K562 (cell line): Measurements from ENCODE around the gene PUS3. TPM values are rescaled to one million over a fixed set of nuclear protein-coding genes. Genes with fewer than 3 reads are reported as not detected.

Experiments used
- BRD9 ChIP-seq: fragments of 450-650 bp; IDR thresholded peaks from 2 replicates; pipeline ENCODE4 v1.6.1; 2018; ENCODE audit warnings: low read depth; ENCODE audit not compliant: partially characterized antibody
- CBFA2T3 ChIP-seq: fragments of 450-650 bp; IDR thresholded peaks from 2 replicates; pipeline ENCODE4 v1.6.1; 2017
- CBX3 ChIP-seq, 2 experiments: IDR thresholded peaks; 1 replicate in 1 of 2; 2 replicates in 1 of 2; pipeline ENCODE4 v1.6.1; 2012; ENCODE audit warnings: inconsistent platforms in 2 of 2, low read length in 2 of 2, borderline replicate concordance in 1 of 2, control low read depth in 1 of 2
- CHD4 ChIP-seq: fragments of 200-600 bp; sonication (generic); IDR thresholded peaks from 3 replicates; pipeline ENCODE4 v1.6.1; 2012; ENCODE audit warnings: low read depth, mild to moderate bottlenecking, mixed read lengths, low read length, inconsistent platforms; ENCODE audit not compliant: insufficient read depth, insufficient replicate concordance, poor library complexity, severe bottlenecking
- CREM ChIP-seq: IDR thresholded peaks from 2 replicates; pipeline ENCODE4 v1.6.1; 2014; ENCODE audit warnings: antibody characterized with exemption, low read depth
- FOS ChIP-seq: IDR thresholded peaks from 3 replicates; pipeline ENCODE4 v1.6.1; 2011; ENCODE audit not compliant: insufficient read length; ENCODE audit errors: extremely low read depth
- FOXA3 ChIP-seq, 2 experiments: fragments of 450-650 bp in 1 of 2; sonication (generic) in 1 of 2; formaldehyde crosslinking; IDR thresholded peaks in 1 of 2; conservative IDR thresholded peaks in 1 of 2; 2 replicates each; pipeline versions ENCODE4 v1.4.0 to v1.8.0; 2020 to 2022; ENCODE audit warnings: mild to moderate bottlenecking in 2 of 2, missing genetic modification reagents in 1 of 2
- HDAC3 ChIP-seq: fragments of 450-650 bp; IDR thresholded peaks from 2 replicates; pipeline ENCODE4 v1.6.1; 2018; ENCODE audit warnings: borderline replicate concordance, mild to moderate bottlenecking, moderate library complexity; ENCODE audit not compliant: partially characterized antibody
- PURB ChIP-seq: sonication (generic); formaldehyde crosslinking; IDR thresholded peaks from 2 replicates; pipeline ENCODE4 v1.9.0; 2021; ENCODE audit warnings: low read depth, mild to moderate bottlenecking, missing genetic modification reagents
- RBM39 ChIP-seq: fragments of 200-400 bp; formaldehyde crosslinking; optimal IDR thresholded peaks from 2 replicates; pipeline ENCODE3; 2018; ENCODE audit warnings: low read depth, low read length
- SMAD3 ChIP-seq: fragments of 450-650 bp; formaldehyde crosslinking; conservative IDR thresholded peaks from 2 replicates; pipeline ENCODE4 v1.4.0; 2020; ENCODE audit warnings: mild to moderate bottlenecking
- SRF ChIP-seq, 2 experiments: fragments of 250-450, 450-650 bp in 1 of 2; sonication (Bioruptor Pico) in 1 of 2; sonication (generic) in 1 of 2; formaldehyde crosslinking; IDR thresholded peaks; 2 replicates each; pipeline versions ENCODE4 v1.5.0 to v1.5.1; 2020 to 2022; ENCODE audit warnings: mild to moderate bottlenecking in 1 of 2, missing genetic modification reagents in 1 of 2
- TBP ChIP-seq: optimal IDR thresholded peaks from 2 replicates; pipeline ENCODE3; 2011; ENCODE audit warnings: low read depth, low read length, improper control_type of control experiment
- THAP12 ChIP-seq: fragments of 250-450 bp; sonication (Bioruptor Pico); IDR thresholded peaks from 2 replicates; pipeline ENCODE4 v1.9.0; 2021; ENCODE audit warnings: mild to moderate bottlenecking, inconsistent platforms
- ZBTB8A ChIP-seq: fragments of 450-650 bp; IDR thresholded peaks from 2 replicates; pipeline ENCODE4 v1.6.1; 2018; ENCODE audit warnings: mild to moderate bottlenecking, moderate library complexity; ENCODE audit not compliant: partially characterized antibody
- polyA plus RNA-seq, 8 experiments: library from polyadenylated mRNA; depleted of rRNA in 4 of 8; stranded (reverse) in 5 of 8; unstranded in 3 of 8; fragments of >200 nt; fragmentation: Nextera tagmentation in 2 of 8; fragmentation: Illumina TruSeq in 1 of 8; extraction: Ambion mirVana in 2 of 8; extraction: Trizol in 1 of 8; gene quantifications; 2 replicates each; pipeline versions ENCODE4 v1.2.1 to v1.2.3, GENCODE V29; 2011 to 2014; ENCODE audit warnings: inconsistent platforms in 1 of 8, missing spikeins in 1 of 8
- total RNA-seq, 7 experiments: library from RNA; depleted of rRNA in 6 of 7; stranded (reverse); fragments of >200 nt in 6 of 7; fragmentation: Illumina TruSeq in 2 of 7; extraction: Trizol in 2 of 7; gene quantifications; 2 replicates each; pipeline versions ENCODE4 v1.2.1 to v1.2.3, GENCODE V29; 2011 to 2021; ENCODE audit warnings: low replicate concordance in 1 of 7
- TF ChIP-seq, protein P1 (sequence below): fragments of 450-650 bp; IDR thresholded peaks from 2 replicates; pipeline ENCODE4 v1.7.0; 2016; ENCODE audit warnings: borderline replicate concordance

PUS3 gene
- total and polyA plus RNA-seq, 9 of the 15 experiments (the other 6 are each of a cell fraction or from before 2014, with no cell fraction given), result 16.5 to 49.2 (median 35.9) TPM

DNA sequence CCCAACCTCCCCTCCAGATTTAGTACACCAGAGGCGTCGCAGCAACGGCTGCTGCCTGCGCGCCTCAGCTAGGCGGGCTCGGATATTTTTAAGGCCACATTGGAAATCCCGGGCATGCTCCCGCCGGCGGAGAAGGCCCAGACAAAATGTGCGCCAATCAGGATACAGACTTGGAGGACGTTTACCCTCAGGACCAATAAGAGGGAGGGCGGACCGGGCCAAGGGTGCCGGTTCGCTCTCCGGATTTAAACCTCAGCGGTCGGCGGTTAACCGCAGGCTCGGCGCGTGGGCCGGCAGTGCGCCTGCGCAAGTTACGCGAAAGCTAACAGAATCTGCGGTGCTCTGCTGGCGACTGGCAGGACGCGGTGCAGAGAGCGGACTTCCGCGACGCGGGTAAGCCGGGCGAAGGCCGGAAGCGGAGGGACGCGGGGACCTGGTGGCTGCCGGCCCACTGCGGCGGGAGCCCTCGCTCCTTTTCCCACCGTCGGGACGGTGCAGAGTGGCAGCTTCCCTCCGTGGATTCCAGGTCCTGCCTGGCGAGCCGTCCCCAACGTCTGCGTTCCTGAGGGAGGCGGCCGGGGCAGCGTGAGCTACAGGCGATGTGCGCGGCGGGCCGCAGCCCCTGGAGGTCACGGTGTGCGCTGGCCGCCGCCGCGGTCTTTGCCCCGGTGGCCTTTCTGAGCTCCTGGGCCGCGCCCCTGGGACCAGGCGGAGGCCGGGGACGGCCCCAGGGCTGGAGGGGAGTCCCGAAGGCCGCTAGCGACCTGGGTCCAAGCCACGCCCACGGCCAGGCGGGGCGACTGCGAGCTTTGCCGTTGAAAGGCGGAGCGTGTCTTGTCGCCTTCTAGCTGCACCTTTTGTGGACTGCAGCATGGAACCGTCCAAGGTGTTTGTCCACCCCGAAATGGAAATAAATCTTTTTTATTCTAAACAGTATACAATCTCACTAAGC, 15.4 kb downstream of the PUS3 start, which contains the start of gene HYLS1 (continued):
- TF ChIP-seq SMAD3 (CRISPR knock-in tag), result no peak
- no peak; the same call in 1 of the 2 replicates for TF ChIP-seq THAP12 (CRISPR knock-in tag)
- TF ChIP-seq BRD9, result no peak
- no peak for TF ChIP-seq ZBTB8A
- TF ChIP-seq PURB (CRISPR knock-in tag), result no peak
- TF ChIP-seq FOS, result no peak
- TF ChIP-seq SRF (CRISPR knock-in tag; IDR thresholded peaks at IDR 0.05), result peak in 1 of 2 experiments; percentile 31; a peak in 1 of 4 replicates
- TF ChIP-seq CHD4, result no peak
- peak in 1 of 2 experiments; percentile 49; a peak in 1 of 3 replicates for TF ChIP-seq CBX3 (IDR thresholded peaks at IDR 0.05; ENCODE audit: borderline replicate concordance in 1 of 2, low read length in 2 of 2)
- no peak for TF ChIP-seq RBM39
- no peak for TF ChIP-seq CBFA2T3
- no peak for TF ChIP-seq FOXA3 (CRISPR knock-in tag; conservative IDR thresholded peaks at IDR 0.05 in 1 of 2, IDR thresholded peaks at IDR 0.05 in 1 of 2)
- TF ChIP-seq, protein P1, sequence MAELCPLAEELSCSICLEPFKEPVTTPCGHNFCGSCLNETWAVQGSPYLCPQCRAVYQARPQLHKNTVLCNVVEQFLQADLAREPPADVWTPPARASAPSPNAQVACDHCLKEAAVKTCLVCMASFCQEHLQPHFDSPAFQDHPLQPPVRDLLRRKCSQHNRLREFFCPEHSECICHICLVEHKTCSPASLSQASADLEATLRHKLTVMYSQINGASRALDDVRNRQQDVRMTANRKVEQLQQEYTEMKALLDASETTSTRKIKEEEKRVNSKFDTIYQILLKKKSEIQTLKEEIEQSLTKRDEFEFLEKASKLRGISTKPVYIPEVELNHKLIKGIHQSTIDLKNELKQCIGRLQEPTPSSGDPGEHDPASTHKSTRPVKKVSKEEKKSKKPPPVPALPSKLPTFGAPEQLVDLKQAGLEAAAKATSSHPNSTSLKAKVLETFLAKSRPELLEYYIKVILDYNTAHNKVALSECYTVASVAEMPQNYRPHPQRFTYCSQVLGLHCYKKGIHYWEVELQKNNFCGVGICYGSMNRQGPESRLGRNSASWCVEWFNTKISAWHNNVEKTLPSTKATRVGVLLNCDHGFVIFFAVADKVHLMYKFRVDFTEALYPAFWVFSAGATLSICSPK, result no peak
- no peak for TF ChIP-seq CREM
- TF ChIP-seq HDAC3, result peak; percentile 86
- TF ChIP-seq TBP, result peak; percentile 9
